ENCODE measurements around the gene GPR149.
"Not testable (repeated sequence)": the region's sequence is repeated elsewhere in the genome, so short reads cannot be mapped to it uniquely, and the experiment has no call there.

GPR149 gene

DNA sequence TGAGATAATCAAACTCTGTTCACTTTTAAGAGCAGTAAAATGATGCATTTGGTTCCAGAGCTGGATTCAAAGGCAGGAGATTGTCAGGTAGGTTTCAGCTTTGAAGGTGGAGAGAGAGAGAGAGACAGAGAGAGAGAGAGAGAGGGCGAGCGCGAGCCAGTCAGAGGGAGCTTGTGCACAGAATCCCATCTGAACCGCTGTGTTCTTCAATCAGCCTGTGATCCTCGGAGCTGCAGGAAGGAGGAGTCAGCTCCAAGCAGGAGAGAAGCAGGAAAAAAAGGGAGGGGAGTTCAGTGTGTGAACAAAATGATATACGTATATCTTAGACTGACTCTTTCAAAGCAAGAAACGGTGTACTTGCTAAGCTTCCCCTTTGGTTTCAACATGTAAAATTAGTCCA lies at the start of gene GPR149:
Gene GPR149, minus strand, starts transcription at position 177 of the 400 bp plus-strand sequence. CDS start 575 bp downstream, outside the sequence.
- Histone ChIP-seq H3K9ac (ENCODE audit: low read length in 5 of 5) (no peak within 1 kb of the TSS), H3K27ac (ENCODE audit: low read depth, low read length) (no peak within 1 kb of the TSS), H3K9me3 (ENCODE audit: control insufficient read depth in 5 of 5, low read length in 5 of 5) (no peaks in the 10 kb centered on the region), H3K4me1 (ENCODE audit: control insufficient read depth in 5 of 5, insufficient read depth in 5 of 5, low read length in 5 of 5) (peaks cover 0 to 16% (median 8%) of the 10 kb centered on the region in 5 donors), H3K4me3 (ENCODE audit: low read depth in 1 of 5, low read length in 5 of 5) (peak within 1 kb of the TSS in 2 of 5 donors; percentile 22 to 29), H3K36me3 (ENCODE audit: control insufficient read depth in 5 of 5, insufficient read depth in 5 of 5, low read length in 5 of 5) (no peaks in the 10 kb centered on the region), H3K27me3 (ENCODE audit: control insufficient read depth in 5 of 5, insufficient read depth in 4 of 5, low read length in 5 of 5) (peaks cover 18 to 26% (median 22%) of the 10 kb centered on the region in 5 donors)

DNA sequence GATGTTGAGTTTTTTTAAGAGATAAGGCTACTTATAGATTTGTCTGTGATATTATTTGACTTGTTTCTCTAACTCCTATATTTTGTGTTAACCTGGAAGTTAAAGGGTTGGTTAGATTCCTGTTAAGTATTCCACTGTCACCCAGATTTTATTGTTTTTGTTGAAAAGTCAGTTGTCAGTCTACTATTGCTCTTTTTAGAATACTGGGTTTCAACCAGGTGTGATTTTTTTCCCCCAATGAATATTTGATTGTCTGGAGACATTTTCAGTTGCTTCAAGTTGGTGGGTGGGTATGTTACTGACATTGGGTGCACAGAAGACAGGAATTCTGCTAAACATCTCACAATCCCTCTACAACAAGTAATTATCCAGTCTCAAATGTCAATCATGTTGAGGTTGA lies 43.8 kb upstream of the GPR149 start:
- Histone ChIP-seq H3K36me3 (ENCODE audit: control insufficient read depth in 5 of 5, insufficient read depth in 5 of 5, low read length in 5 of 5) (no peaks in the 10 kb centered on the region), H3K27me3 (ENCODE audit: control insufficient read depth in 5 of 5, insufficient read depth in 4 of 5, low read length in 5 of 5) (no peaks in the 10 kb centered on the region), H3K27ac (ENCODE audit: low read depth, low read length) (no peak overlapping the region), H3K4me1 (ENCODE audit: control insufficient read depth in 5 of 5, insufficient read depth in 5 of 5, low read length in 5 of 5) (no peaks in the 10 kb centered on the region), H3K9ac (ENCODE audit: low read length in 5 of 5) (no peak overlapping the region), H3K9me3 (ENCODE audit: control insufficient read depth in 5 of 5, low read length in 5 of 5) (peaks cover 2 to 10% (median 7%) of the 10 kb centered on the region in 5 donors), H3K4me3 (ENCODE audit: low read depth in 1 of 5, low read length in 5 of 5) (no peak overlapping the region)

- Histone ChIP-seq H3K9me3 (ENCODE audit: control insufficient read depth in 5 of 5, low read length in 5 of 5) (peaks cover 2 to 10% (median 7%) of the 10 kb centered on the region in 5 donors), H3K36me3 (ENCODE audit: control insufficient read depth in 5 of 5, insufficient read depth in 5 of 5, low read length in 5 of 5) (no peaks in the 10 kb centered on the region)
Measured at GRCh38 chr3:154469585-154469984, 39.6 kb upstream of the GPR149 start.

GRCh38 chr3:154464440-154465190 lies 34.6 kb upstream of the GPR149 start:
- no peaks in the 10 kb centered on the region for H3K4me1 ChIP-seq (ENCODE audit: control insufficient read depth in 5 of 5, insufficient read depth in 5 of 5, low read length in 5 of 5)
- H3K4me3 ChIP-seq (ENCODE audit: low read depth in 1 of 5, low read length in 5 of 5), result no peak overlapping the region
- H3K9ac ChIP-seq (ENCODE audit: low read length in 5 of 5), result no peak overlapping the region
- H3K36me3 ChIP-seq (ENCODE audit: control insufficient read depth in 5 of 5, insufficient read depth in 5 of 5, low read length in 5 of 5), result no peaks in the 10 kb centered on the region
- no peaks in the 10 kb centered on the region for H3K27me3 ChIP-seq (ENCODE audit: control insufficient read depth in 5 of 5, insufficient read depth in 4 of 5, low read length in 5 of 5)
- no peaks in the 10 kb centered on the region for H3K9me3 ChIP-seq (ENCODE audit: control insufficient read depth in 5 of 5, low read length in 5 of 5)
- H3K27ac ChIP-seq (ENCODE audit: low read depth, low read length), result no peak overlapping the region

More at GRCh38 chr3:154469585-154469984, 39.6 kb upstream of the GPR149 start:
- H3K9ac ChIP-seq (ENCODE audit: low read length in 5 of 5), result no peak overlapping the region
- no peaks in the 10 kb centered on the region for H3K4me1 ChIP-seq (ENCODE audit: control insufficient read depth in 5 of 5, insufficient read depth in 5 of 5, low read length in 5 of 5)
- H3K4me3 ChIP-seq (ENCODE audit: low read depth in 1 of 5, low read length in 5 of 5), result no peak overlapping the region
- H3K27me3 ChIP-seq (ENCODE audit: control insufficient read depth in 5 of 5, insufficient read depth in 4 of 5, low read length in 5 of 5), result no peaks in the 10 kb centered on the region
- no peak overlapping the region for H3K27ac ChIP-seq (ENCODE audit: low read depth, low read length)

- Histone ChIP-seq H3K4me1 (ENCODE audit: control insufficient read depth in 5 of 5, insufficient read depth in 5 of 5, low read length in 5 of 5) (no peaks in the 10 kb centered on the region), H3K27me3 (ENCODE audit: control insufficient read depth in 5 of 5, insufficient read depth in 4 of 5, low read length in 5 of 5) (no peaks in the 10 kb centered on the region), H3K36me3 (ENCODE audit: control insufficient read depth in 5 of 5, insufficient read depth in 5 of 5, low read length in 5 of 5) (no peaks in the 10 kb centered on the region), H3K27ac (ENCODE audit: low read depth, low read length) (no peak overlapping the region), H3K4me3 (ENCODE audit: low read depth in 1 of 5, low read length in 5 of 5) (no peak overlapping the region), H3K9me3 (ENCODE audit: control insufficient read depth in 5 of 5, low read length in 5 of 5) (peaks cover 0 to 3% (median 0%) of the 10 kb centered on the region in 5 donors), H3K9ac (ENCODE audit: low read length in 5 of 5) (no peak overlapping the region)
Measured at GRCh38 chr3:154458560-154458959, 28.6 kb upstream of the GPR149 start.

- H3K9ac ChIP-seq (ENCODE audit: low read length in 5 of 5); H3K27ac ChIP-seq (ENCODE audit: low read depth, low read length); H3K4me3 ChIP-seq (ENCODE audit: low read depth in 1 of 5, low read length in 5 of 5); H3K36me3 ChIP-seq (ENCODE audit: control insufficient read depth in 5 of 5, insufficient read depth in 5 of 5, low read length in 5 of 5); H3K27me3 ChIP-seq (ENCODE audit: control insufficient read depth in 5 of 5, insufficient read depth in 4 of 5, low read length in 5 of 5); H3K9me3 ChIP-seq (ENCODE audit: control insufficient read depth in 5 of 5, low read length in 5 of 5); H3K4me1 ChIP-seq (ENCODE audit: control insufficient read depth in 5 of 5, insufficient read depth in 5 of 5, low read length in 5 of 5): not testable (repeated sequence)
Measured at GRCh38 chr3:154439081-154439480, 9.1 kb upstream of the GPR149 start.

GRCh38 chr3:154431043-154431442 lies 1.1 kb upstream of the GPR149 start:
- Histone ChIP-seq H3K4me1 (ENCODE audit: control insufficient read depth in 5 of 5, insufficient read depth in 5 of 5, low read length in 5 of 5) (peaks cover 0 to 16% (median 8%) of the 10 kb centered on the region in 5 donors), H3K27ac (ENCODE audit: low read depth, low read length) (no peak overlapping the region), H3K9ac (ENCODE audit: low read length in 5 of 5) (no peak overlapping the region), H3K36me3 (ENCODE audit: control insufficient read depth in 5 of 5, insufficient read depth in 5 of 5, low read length in 5 of 5) (no peaks in the 10 kb centered on the region), H3K4me3 (ENCODE audit: low read depth in 1 of 5, low read length in 5 of 5) (no peak overlapping the region), H3K27me3 (ENCODE audit: control insufficient read depth in 5 of 5, insufficient read depth in 4 of 5, low read length in 5 of 5) (peaks cover 18 to 26% (median 22%) of the 10 kb centered on the region in 5 donors), H3K9me3 (ENCODE audit: control insufficient read depth in 5 of 5, low read length in 5 of 5) (no peaks in the 10 kb centered on the region)

DNA sequence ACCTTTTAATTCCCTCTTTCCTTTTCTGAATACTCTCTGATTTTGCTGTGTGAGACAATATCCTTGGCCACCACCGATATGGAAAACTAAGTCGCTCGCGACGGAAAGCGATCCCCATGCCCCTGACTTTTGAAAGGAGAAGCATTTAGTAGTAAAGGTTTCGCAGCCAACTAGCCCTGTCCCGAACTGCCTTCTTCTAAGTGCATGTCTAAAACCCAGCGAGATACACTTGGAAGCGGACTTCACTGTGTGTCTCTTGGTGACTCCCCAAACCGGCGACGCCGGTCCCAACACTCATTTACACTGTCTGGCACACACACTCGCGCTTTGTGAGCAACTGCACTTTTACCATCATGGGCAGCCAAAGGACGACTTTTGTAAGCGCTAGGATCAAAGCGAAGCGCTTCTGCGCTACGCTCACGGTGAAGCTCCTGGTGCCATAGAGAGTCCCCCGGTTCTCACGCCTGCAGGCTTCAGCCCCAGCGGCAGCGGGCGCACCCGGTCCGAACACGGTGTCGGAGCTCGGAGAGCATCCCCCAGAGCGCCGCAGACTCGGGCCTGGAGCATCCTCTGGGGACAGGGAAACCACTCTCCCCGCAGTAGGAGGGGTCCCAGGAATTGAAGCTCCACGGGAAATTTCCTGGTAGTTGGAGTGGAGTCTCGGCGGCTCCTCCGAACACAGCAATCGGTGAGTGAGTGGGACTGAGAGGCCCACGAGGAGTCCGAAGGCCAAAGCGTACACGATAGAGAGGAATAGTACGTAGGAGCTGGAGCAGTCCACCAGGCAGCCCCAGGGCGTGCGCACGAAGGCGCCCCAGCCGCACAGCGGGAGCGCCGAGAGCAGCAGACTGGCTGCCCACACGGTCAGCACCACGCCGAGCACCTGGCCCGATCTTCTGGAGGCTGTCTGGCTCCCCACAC lies 1.4 kb downstream of the GPR149 start:
- no peaks in the 10 kb centered on the region for H3K36me3 ChIP-seq (ENCODE audit: control insufficient read depth in 5 of 5, insufficient read depth in 5 of 5, low read length in 5 of 5)
- peak overlapping the region in 4 of 5 donors; percentile 16 to 48 (median 36) for H3K4me3 ChIP-seq (ENCODE audit: low read depth in 1 of 5, low read length in 5 of 5)
- peaks cover 0 to 16% (median 8%) of the 10 kb centered on the region in 5 donors for H3K4me1 ChIP-seq (ENCODE audit: control insufficient read depth in 5 of 5, insufficient read depth in 5 of 5, low read length in 5 of 5)
- H3K27me3 ChIP-seq (ENCODE audit: control insufficient read depth in 5 of 5, insufficient read depth in 4 of 5, low read length in 5 of 5), result peaks cover 18 to 26% (median 22%) of the 10 kb centered on the region in 5 donors
- H3K9me3 ChIP-seq (ENCODE audit: control insufficient read depth in 5 of 5, low read length in 5 of 5), result no peaks in the 10 kb centered on the region
- H3K27ac ChIP-seq (ENCODE audit: low read depth, low read length), result no peak overlapping the region
- no peak overlapping the region for H3K9ac ChIP-seq (ENCODE audit: low read length in 5 of 5)

- H3K36me3 ChIP-seq (ENCODE audit: control insufficient read depth in 5 of 5, insufficient read depth in 5 of 5, low read length in 5 of 5), result no peaks in the 10 kb centered on the region
- no peaks in the 10 kb centered on the region for H3K9me3 ChIP-seq (ENCODE audit: control insufficient read depth in 5 of 5, low read length in 5 of 5)
- peaks cover 18 to 26% (median 22%) of the 10 kb centered on the region in 5 donors for H3K27me3 ChIP-seq (ENCODE audit: control insufficient read depth in 5 of 5, insufficient read depth in 4 of 5, low read length in 5 of 5)
- peak overlapping the region in 3 of 5 donors; percentile 24 to 48 (median 43) for H3K4me3 ChIP-seq (ENCODE audit: low read depth in 1 of 5, low read length in 5 of 5)
- H3K4me1 ChIP-seq (ENCODE audit: control insufficient read depth in 5 of 5, insufficient read depth in 5 of 5, low read length in 5 of 5), result peaks cover 0 to 16% (median 8%) of the 10 kb centered on the region in 5 donors
- H3K27ac ChIP-seq (ENCODE audit: low read depth, low read length), result no peak overlapping the region
- H3K9ac ChIP-seq (ENCODE audit: low read length in 5 of 5), result no peak overlapping the region
Measured at GRCh38 chr3:154427685-154428285, 2.2 kb downstream of the GPR149 start.
